Measurements from ENCODE around the gene SNUPN.

SNUPN gene
- total RNA-seq: 11.0 to 12.0 reads per million in 2 donors

- peak; percentile 87 for DNase-seq
Observed at GRCh38 chr15:75625542-75626347, at the start of gene SNUPN. Gene SNUPN, minus strand, starts transcription at chr15:75625725. Its CDS starts 4,674 bp downstream, at chr15:75621051.

DNA sequence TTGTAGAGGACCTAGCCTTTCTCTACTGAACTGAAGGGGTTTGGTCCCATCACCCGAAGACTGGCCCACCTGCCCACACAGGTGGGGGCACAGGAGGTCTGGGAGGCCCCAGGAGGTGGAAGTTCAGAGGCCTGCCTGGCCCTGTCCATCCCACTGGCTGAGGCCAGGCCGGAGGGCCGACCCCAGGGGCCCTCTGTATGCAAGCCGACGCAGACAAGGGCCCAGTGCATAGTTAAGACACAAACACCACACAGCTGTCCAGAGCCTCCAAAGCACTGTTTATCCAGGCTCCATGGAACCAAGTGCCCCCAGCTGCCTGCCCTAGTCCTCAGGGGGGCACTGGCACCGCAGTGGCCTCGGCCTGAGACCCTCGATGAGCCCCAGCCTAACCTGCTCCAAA lies 48.8 kb upstream of the SNUPN start:
- DNase-seq: no peak

DNA sequence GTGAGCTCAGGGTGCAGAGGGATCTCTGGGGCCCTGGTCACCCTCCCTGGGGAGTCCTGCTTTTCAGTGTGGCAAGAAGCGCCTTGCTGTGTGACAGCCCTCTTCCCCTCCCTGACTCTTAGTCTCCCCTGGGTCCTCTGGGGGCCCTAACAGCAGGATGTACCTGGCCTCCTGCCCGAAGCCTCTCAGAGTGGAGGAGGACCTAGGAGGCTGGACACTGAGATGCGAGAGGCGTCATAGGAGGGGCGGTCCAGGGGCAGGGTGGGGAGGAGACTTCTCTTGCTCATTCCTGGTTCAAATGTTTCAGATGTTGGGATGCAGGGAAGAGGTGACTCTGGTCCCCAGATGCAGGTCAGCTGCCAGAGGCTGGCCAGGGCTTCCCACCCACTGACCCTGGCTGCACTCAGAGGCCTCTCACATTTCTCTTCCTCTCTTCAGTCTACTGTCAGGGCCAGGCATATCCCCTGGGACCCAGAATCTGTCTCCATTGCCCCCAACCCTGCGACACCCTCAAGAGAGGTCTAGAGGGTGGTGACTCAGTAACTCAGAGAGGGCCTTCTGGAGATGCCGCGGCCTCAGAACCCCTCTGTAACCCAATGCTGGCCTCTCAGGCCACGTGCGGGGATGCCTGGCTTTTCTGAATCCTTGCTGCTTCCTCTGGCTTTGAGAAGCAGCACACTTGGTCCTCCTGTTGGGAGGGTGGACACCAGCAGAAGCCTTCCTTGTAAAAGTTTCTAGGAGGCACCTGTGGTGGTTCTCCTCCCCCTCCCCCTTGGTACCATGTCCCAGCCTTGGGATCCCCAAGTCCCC lies 48.1 kb upstream of the SNUPN start:
- DNase-seq: no peak

DNA sequence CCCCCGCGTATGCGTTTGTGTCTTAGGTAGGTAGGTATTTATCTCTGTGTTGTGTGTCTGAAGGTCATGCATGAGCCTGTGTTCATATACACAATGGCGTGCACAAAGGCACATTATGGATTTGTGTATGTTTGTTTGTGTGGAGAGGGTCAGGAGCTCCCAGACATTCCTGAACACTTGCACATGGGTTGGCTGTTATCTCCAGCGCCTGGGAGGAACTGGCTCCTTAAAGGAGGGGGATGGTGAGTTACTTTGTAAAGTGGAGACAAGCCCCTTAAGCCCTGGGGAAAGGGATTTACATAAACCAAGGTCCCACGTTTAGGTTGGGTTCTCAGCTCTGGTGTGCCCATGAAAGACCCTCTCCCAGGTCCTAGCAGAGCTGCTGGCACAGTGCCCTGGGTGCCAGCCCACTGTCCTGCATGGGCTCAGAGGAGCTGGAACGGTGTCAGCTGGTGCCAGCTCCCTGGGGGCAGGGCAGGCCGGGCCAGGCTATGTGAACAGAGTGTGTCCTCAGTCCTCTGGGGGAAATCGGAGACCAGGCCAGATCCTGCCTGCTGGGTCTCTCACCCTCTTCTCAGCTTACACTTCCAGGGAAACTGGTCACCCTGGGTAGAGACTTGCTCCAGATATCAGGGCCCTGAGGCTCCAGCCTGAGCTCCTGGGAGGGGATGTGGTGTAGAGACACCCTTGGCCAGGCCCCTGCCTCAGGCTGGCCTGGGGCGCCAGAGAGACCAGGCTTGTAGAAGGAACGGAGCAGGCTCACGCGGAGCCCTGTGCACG lies 47.3 kb upstream of the SNUPN start:
- no peak for DNase-seq

DNA sequence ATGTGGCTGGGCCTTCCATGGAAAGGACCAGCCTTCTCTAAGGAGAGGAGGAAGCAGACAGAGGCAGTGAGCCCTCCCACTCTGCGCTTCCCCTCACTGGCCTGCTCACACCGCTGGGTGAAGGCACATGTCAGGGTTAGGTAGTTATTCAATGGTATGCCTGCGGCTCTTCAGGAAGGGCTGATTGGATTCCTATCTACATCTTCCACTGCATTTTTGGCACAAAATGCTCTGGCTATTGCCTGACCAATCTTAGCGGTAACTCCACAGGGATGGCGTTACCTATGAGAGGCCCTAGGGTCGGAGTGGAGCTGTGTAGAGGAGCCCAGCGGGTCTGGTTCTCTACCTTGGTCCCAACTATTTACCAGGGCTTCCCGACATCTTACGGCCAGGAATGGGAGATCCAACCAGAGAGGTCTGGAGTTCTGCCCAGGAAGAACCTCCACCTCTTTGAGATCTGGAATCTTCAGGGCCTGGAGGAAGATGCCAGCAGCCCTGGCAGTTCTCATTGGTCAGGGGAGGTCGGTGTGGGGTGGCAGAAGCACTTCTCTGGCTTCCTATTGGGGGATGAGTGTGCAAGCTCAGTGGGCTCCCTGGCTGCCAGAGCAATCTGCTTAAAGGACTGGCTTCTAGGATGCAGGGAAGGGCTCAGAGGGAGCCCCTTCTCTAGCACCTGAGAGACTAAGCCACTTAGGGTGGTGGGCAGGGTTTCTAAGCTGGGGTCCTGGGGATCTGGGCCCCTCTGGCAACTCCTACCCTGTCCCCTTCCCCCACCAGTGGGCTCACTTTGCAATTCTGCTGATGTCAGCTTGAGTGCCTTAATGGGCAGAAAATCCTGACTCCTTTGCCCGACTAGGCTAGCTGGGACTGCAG lies 46.4 kb upstream of the SNUPN start:
- DNase-seq: no peak

GRCh38 chr15:75669879-75670212 lies 44.3 kb upstream of the SNUPN start:
- DNase-seq: no peak

DNA sequence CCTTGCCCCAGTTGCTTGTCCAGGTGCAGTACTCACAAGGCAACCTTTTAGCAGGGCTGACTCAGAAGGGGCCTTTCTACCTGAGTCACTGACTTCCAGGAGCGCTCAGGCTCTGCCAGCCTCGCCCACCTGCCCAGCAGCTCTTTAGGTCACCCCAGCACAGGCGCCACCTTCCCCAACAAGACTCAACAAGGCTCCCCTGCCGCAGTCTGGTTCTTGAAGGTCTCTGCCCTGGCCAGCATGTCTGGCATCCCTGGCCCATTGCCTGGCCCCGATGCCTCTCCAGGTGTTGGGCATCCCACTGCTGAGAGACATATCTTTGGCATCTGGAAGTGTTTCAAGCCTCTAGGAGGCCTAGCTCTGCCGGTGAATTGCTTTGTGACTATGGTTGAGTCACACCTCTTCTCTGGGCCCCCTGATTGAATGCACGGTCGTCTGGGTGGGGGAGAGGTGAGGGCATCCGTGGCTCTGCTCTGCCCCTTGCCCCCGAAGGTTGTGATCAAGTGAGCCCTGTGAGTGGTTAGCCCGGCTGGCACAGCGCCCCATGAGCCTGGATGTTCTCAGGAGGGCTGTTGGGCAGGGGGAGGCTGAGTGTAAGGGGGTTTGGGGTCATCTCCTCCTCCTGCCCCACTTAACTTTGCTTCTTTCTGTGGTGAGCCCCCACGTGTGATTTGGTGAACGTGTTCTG lies 43.8 kb upstream of the SNUPN start:
- no peak for DNase-seq

- no peak for DNase-seq
Observed at GRCh38 chr15:75666823-75667501, 41.4 kb upstream of the SNUPN start.

GRCh38 chr15:75663931-75664421 lies 38.5 kb upstream of the SNUPN start:
- no peak for DNase-seq

- DNase-seq: no peak
Observed at GRCh38 chr15:75662823-75663519, 37.4 kb upstream of the SNUPN start.

DNA sequence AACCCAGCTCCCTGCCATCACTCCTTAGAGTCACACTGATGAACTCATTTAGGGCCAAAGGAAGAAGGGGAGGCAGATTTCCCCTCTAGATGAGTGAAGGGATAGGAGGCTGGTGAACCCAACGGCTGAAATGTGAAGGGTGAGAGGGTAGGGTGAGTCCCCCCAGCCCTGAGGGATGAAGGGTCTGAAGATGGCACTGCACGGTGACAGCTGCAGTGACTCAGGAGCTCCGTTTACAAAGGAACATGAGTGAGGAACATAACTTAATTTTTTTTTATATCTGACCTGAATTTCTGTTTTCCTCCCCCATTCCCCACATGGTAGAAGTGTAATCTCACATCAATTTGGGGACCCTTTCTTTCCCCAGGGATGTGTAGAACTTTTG lies 36.2 kb upstream of the SNUPN start:
- no peak for DNase-seq

DNA sequence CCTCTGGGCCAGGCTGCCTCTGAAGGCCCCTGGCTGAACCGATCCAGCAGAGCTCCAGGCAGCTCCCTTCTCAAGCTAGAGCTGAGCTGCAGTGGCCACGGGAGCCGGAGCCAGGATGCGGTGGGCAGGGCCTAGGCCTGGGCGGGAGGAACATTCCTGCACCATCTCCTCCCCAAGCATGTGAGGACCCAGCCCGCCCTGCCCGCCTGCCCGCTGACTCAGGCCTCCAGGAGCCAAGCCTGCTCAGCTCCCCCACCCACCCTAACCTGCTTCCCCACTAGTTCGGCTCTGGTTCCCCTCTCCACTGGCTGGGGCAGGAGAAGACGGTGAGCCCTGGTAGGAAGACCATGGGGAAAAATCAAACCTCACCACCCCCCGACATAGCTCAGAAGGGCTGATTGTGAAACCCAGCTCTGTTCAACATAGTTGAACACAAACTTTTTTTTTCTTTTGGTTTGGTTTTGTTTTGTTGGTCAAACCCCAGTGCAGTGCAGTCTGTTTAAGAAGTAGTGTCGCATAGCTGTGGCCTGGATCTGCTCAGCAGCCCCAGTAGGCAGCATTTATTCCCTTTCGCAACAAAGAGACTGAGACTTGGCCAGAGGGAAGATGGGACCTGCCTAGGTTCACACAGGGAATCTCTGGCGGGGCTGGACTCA lies 35.7 kb upstream of the SNUPN start:
- no peak for DNase-seq

- no peak for DNase-seq
Observed at GRCh38 chr15:75659928-75660645, 34.6 kb upstream of the SNUPN start.

DNA sequence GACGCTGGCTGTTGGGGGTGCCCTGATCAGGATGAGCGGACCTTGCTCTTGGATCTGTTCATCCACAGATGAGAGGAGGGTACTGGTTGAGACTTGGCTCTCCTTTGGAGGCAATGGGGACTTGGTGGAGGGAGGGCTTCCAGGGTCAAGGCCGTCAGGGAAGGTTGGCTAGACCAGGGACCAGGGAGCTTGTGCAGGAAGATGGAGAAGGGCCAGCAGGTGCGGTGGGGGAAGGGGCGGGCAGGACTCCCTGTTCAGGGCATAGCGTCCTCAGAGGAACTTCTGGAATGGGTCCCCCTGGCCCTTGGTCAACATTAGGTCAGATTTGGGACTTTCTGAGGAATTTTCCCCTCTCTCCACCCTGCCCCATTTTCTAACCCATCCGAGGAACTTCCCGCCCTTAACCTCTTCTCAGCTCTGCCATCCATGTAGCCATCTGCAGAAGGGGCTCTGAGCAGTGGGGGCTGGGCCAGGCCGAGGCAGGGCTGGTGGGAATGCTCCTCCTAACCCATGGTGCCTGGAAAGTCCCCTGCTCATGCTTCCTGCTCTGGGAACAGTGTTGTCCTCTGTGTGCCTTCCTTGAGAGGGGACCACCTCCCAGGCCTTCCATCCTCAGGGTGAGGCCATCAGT lies 33.7 kb upstream of the SNUPN start:
- no peak for DNase-seq

DNA sequence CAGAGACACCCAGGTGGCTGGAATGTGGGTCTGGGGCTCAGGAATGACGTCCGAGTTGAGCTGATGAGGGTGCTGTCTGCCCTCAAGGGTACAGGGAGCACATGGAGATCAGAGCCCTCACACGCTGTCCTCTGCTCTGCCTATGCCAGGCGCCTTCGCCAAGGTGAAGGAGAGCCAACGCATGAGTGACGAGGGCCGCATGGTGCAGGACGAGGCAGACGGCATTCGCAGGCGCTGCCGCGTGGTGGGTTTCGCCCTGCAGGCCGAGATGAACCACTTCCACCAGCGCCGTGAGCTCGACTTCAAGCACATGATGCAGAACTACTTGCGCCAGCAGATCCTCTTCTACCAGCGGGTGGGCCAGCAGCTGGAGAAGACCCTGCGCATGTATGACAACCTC lies 31.3 kb upstream of the SNUPN start:
- no peak for DNase-seq

DNA sequence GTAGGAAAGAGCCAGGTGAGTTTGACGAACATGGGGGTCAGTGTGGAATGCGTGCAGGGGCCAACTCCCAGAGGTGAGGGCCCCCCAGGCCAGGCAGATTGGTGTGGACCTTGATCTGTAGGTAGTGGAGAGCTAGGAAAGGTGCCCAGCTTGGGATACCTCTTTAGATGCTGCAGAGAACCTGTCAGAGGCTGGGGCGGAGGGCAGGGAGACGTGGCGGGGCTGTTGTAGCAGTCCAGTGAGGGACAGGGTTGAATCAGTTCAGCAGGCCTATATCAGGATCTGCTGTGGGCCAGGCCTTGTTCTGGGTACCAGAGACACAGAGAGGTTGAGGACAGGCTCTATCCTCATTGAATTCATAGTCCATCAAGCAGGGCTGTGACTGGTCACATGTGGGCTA lies 30.8 kb upstream of the SNUPN start:
- no peak for DNase-seq

GRCh38 chr15:75655931-75656330 lies 30.4 kb upstream of the SNUPN start:
- DNase-seq: no peak

DNA sequence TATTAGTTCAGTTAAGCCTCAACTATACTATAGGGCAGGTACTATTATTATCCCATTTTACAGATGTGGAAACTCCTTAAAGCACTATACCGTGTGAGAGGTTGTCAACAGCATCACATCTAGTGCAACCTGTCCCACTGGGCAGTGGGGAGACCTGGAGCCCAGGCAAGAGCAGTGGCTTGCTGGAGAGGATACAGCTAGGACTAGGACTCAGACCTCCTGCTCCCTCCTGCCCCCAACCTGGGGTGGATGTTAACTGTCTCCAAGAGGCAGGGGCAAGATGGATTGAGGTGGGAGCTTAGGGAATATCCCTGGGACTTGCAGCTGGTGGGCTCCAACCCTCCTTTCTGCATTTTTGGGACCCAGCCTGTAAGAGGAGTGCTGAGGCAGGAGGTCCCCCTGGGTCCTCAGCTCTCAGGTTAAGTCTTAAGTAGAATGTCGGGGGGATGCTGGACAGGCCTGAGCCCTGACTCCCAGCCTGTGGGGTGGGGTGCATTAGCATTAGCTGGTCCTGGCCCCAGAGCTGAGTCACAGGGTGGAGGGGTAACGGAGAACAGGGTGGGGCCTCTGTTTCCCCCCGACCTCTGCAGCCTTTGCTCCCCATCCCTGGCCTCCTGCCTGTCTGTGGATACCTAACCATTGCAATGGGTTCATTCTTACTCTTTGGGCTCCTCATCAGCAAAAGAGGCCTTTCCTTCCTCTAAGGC lies 28.8 kb upstream of the SNUPN start:
- DNase-seq: no peak
